Keratinocyte (primary cell): ENCODE data around the gene MID1. TPM values are rescaled to one million over a fixed set of nuclear protein-coding genes. Genes with fewer than 3 reads are reported as not detected.

Source experiments
- DNase-seq: peaks from one replicate; pipeline ENCODE4 v3.0.0-alpha.2; 2011; ENCODE audit warnings: low read depth, missing footprints, low spot score
- FAIRE-seq: peaks from 2 replicates; lab custom pipeline; 2011; peaks lifted over from hg19 to GRCh38; lab: Jason Lieb, UNC
- H2AFZ ChIP-seq: 2 replicates; pipeline ENCODE4 v1.6.0; 2012; ENCODE audit warnings: low read length, control low read depth, inconsistent platforms; ENCODE audit not compliant: control insufficient read depth
- H3K27ac ChIP-seq: 2 replicates; pipeline ENCODE4 v1.5.1; 2011; ENCODE audit warnings: low read length; ENCODE audit not compliant: control insufficient read depth, insufficient read depth
- H3K27me3 ChIP-seq: 3 replicates; pipeline ENCODE4 v1.6.0; 2011; ENCODE audit warnings: low read length; ENCODE audit not compliant: control insufficient read depth, insufficient read depth; ENCODE audit errors: extremely low read depth
- H3K36me3 ChIP-seq, 2 experiments: 2 replicates in 1 of 2; 3 replicates in 1 of 2; pipeline ENCODE4 v1.5.1; 2011; ENCODE audit warnings: low read length in 2 of 2, mild to moderate bottlenecking in 1 of 2; ENCODE audit not compliant: control insufficient read depth in 2 of 2, insufficient read depth in 2 of 2; ENCODE audit errors: extremely low read depth in 1 of 2
- H3K4me1 ChIP-seq: 3 replicates; pipeline ENCODE4 v1.5.1; 2011; ENCODE audit warnings: low read length; ENCODE audit not compliant: control insufficient read depth, insufficient read depth; ENCODE audit errors: extremely low read depth
- H3K4me2 ChIP-seq: 3 replicates; pipeline ENCODE4 v1.6.0; 2011; ENCODE audit warnings: low read depth, low read length; ENCODE audit not compliant: control insufficient read depth, insufficient read depth; ENCODE audit errors: extremely low read depth
- H3K4me3 ChIP-seq, 3 experiments: fragments of 200-600 bp in 1 of 3; sonication (generic) in 1 of 3; 2 replicates in 2 of 3; 3 replicates in 1 of 3; pipeline ENCODE4 v1.5.1; 2011 to 2016; ENCODE audit warnings: low read length in 3 of 3, mild to moderate bottlenecking in 3 of 3, control low read depth in 2 of 3, inconsistent platforms in 1 of 3, low read depth in 1 of 3, mixed read lengths in 1 of 3, mixed run types in 1 of 3, moderate library complexity in 1 of 3; ENCODE audit not compliant: control insufficient read depth in 2 of 3, insufficient read depth in 2 of 3; ENCODE audit errors: extremely low read depth in 1 of 3
- H3K79me2 ChIP-seq: 2 replicates; pipeline ENCODE4 v1.6.0; 2012; ENCODE audit warnings: low read length; ENCODE audit not compliant: control insufficient read depth, insufficient read depth
- H3K9ac ChIP-seq: 3 replicates; pipeline ENCODE4 v1.6.0; 2011; ENCODE audit warnings: low read length; ENCODE audit not compliant: control insufficient read depth, insufficient read depth; ENCODE audit errors: extremely low read depth
- H3K9me1 ChIP-seq: 3 replicates; pipeline ENCODE4 v1.6.0; 2011; ENCODE audit warnings: low read length; ENCODE audit not compliant: control insufficient read depth, insufficient read depth; ENCODE audit errors: extremely low read depth
- H3K9me3 ChIP-seq: 2 replicates; pipeline ENCODE4 v1.5.1; 2012; ENCODE audit warnings: low read depth, low read length; ENCODE audit not compliant: control insufficient read depth
- H4K20me1 ChIP-seq: 3 replicates; pipeline ENCODE4 v1.6.0; 2011; ENCODE audit warnings: low read length; ENCODE audit not compliant: control insufficient read depth, insufficient read depth; ENCODE audit errors: extremely low read depth
- EZH2 ChIP-seq: IDR thresholded peaks from one replicate; pipeline ENCODE4 v1.6.1; 2012; ENCODE audit warnings: inconsistent platforms, mild to moderate bottlenecking, low read length, moderate library complexity
- dilution Hi-C: fragments of 300-500 bp; cut with MboI; formaldehyde crosslinking; loops from one replicate; pipeline ENCODE4 v1.7.0; 2020; ENCODE audit warnings: low sequenced_read_pairs; ENCODE audit not compliant: extremely low pct_ligation_motif_present
- polyA plus RNA-seq, 5 experiments: library from polyadenylated mRNA; depleted of rRNA in 3 of 5; stranded (reverse) in 3 of 5; stranded (forward) in 1 of 5; unstranded in 1 of 5; fragments of >200 nt; gene quantifications; 1 replicate in 1 of 5; 2 replicates in 3 of 5; 3 replicates in 1 of 5; pipeline versions ENCODE4 v1.2.1 to v1.2.3, GENCODE V29; 2011 to 2012; ENCODE audit warnings: missing spikeins in 2 of 5, low read depth in 1 of 5, low replicate concordance in 1 of 5
- TF ChIP-seq, protein P1 (sequence below), 3 experiments: IDR thresholded peaks in 1 of 3; conservative IDR thresholded peaks in 1 of 3; optimal IDR thresholded peaks in 1 of 3; 2 replicates in 2 of 3; 3 replicates in 1 of 3; pipeline versions ENCODE3 to v1.5.1; 2011; ENCODE audit warnings: low read length in 3 of 3, mild to moderate bottlenecking in 3 of 3, moderate library complexity in 2 of 3, control low read depth in 1 of 3, inconsistent platforms in 1 of 3; ENCODE audit not compliant: insufficient read depth in 2 of 3; ENCODE audit errors: extremely low read depth in 1 of 3

Gene MID1
- polyA plus RNA-seq, 1 donor (not counting 4 experiments of a cell fraction or from before 2014, with no cell fraction given): 9.2 TPM

- Histone ChIP-seq H2AFZ (no peak overlapping the region), H3K9me1 (no peaks in the 10 kb centered on the region), H4K20me1 (no peaks in the 10 kb centered on the region), H3K4me2 (peak overlapping the region; percentile 86), H3K79me2 (peaks cover 46% of the 10 kb centered on the region), H3K9me3 (no peaks in the 10 kb centered on the region), H3K36me3 (no peaks in the 10 kb centered on the region), H3K27me3 (no peaks in the 10 kb centered on the region), H3K9ac (peak overlapping the region; percentile 86), H3K27ac (peak overlapping the region; percentile 89), H3K4me1 (peaks cover 18% of the 10 kb centered on the region), H3K4me3 (peak overlapping the region; percentile 53 to 77 (median 75))
- DNase-seq: no peak
- dilution Hi-C loops: no loop called here
- TF ChIP-seq EZH2: no peak
- TF ChIP-seq, protein P1, sequence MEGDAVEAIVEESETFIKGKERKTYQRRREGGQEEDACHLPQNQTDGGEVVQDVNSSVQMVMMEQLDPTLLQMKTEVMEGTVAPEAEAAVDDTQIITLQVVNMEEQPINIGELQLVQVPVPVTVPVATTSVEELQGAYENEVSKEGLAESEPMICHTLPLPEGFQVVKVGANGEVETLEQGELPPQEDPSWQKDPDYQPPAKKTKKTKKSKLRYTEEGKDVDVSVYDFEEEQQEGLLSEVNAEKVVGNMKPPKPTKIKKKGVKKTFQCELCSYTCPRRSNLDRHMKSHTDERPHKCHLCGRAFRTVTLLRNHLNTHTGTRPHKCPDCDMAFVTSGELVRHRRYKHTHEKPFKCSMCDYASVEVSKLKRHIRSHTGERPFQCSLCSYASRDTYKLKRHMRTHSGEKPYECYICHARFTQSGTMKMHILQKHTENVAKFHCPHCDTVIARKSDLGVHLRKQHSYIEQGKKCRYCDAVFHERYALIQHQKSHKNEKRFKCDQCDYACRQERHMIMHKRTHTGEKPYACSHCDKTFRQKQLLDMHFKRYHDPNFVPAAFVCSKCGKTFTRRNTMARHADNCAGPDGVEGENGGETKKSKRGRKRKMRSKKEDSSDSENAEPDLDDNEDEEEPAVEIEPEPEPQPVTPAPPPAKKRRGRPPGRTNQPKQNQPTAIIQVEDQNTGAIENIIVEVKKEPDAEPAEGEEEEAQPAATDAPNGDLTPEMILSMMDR (optimal IDR thresholded peaks at IDR 0.05 in 1 of 3, IDR thresholded peaks at IDR 0.05 in 1 of 3, conservative IDR thresholded peaks at IDR 0.05 in 1 of 3; ENCODE audit: extremely low read depth in 1 of 3, insufficient read depth in 2 of 3, low read length in 3 of 3): no peak
- no peak for FAIRE-seq
Measured at GRCh38 chrX:10618961-10619360, 1.4 kb downstream of the MID1 start.

DNA sequence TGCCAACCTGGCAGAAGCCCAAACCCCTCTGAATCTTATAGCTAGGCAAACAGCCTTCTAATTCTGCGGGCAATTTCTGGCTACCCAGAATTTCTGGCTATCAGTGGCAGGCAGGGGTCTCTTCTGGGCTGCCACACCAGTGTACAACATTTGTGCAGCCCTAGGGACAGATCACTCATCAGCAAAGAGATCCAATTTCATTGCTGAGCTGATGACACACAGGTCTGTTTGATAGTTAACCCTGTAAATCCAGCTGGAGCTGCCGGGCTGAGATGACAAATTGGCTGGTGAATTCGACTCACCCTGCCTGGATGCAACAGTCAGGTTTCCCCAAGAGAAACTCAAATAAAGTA, 2.4 kb downstream of the MID1 start:
- H3K36me3 ChIP-seq: no peaks in the 10 kb centered on the region
- dilution Hi-C loops: no loop called here
- TF ChIP-seq, protein P1 (optimal IDR thresholded peaks at IDR 0.05 in 1 of 3, IDR thresholded peaks at IDR 0.05 in 1 of 3, conservative IDR thresholded peaks at IDR 0.05 in 1 of 3; ENCODE audit: extremely low read depth in 1 of 3, insufficient read depth in 2 of 3, low read length in 3 of 3): no peak
- no peak for TF ChIP-seq EZH2
- peaks cover 18% of the 10 kb centered on the region for H3K4me1 ChIP-seq
- no peaks in the 10 kb centered on the region for H3K9me1 ChIP-seq
- no peaks in the 10 kb centered on the region for H4K20me1 ChIP-seq
- peak overlapping the region; percentile 86 for H3K4me2 ChIP-seq
- H3K9ac ChIP-seq: peak overlapping the region; percentile 86
- FAIRE-seq: no peak
- H3K4me3 ChIP-seq: peak overlapping the region in 2 of 3 experiments; percentile 53 to 77
- no peak for DNase-seq
- H3K27me3 ChIP-seq: no peaks in the 10 kb centered on the region
- H3K27ac ChIP-seq: peak overlapping the region; percentile 89
- no peaks in the 10 kb centered on the region for H3K9me3 ChIP-seq
- no peak overlapping the region for H2AFZ ChIP-seq
- peaks cover 54% of the 10 kb centered on the region for H3K79me2 ChIP-seq
